Pancreas (tissue), 10 donors: ENCODE results near the gene TMEM255B. TPM values are rescaled to one million over a fixed set of nuclear protein-coding genes. Genes with fewer than 3 reads are reported as not detected.

Source experiments
- ATAC-seq, 4 donors: fragments of 200-7000 bp; cut with Tn5 transposase; one replicate each; pipeline versions ENCODE4 v1.8.0 to v1.9.1; 2020; ENCODE audit warnings: mild to moderate bottlenecking in 4 of 4, moderate library complexity in 4 of 4
- DNase-seq, 6 donors: peaks; one replicate each; pipeline ENCODE4 v3.0.0-alpha.2; 2020
- FAIRE-seq: peaks from 2 replicates; lab custom pipeline; 2012; peaks lifted over from hg19 to GRCh38; lab: Jason Lieb, UNC
- H3K27ac ChIP-seq, 4 donors: fragments of 200-600 bp; sonication (generic); 1 replicate in 3 of 4; 2 replicates in 1 of 4; pipeline versions ENCODE4 v1.5.0 to v1.8.0; 2020
- H3K27me3 ChIP-seq, 4 donors: fragments of 200-600 bp; one replicate each; pipeline ENCODE4 v1.8.0; 2021
- H3K36me3 ChIP-seq, 3 donors: fragments of 200-600 bp; sonication (generic) in 1 of 3; one replicate each; pipeline versions ENCODE4 v1.5.0 to v1.8.0; 2020 to 2021
- H3K4me1 ChIP-seq, 3 donors: fragments of 200-600 bp; one replicate each; pipeline ENCODE4 v1.8.0; 2021
- H3K4me3 ChIP-seq, 4 donors: fragments of 200-600 bp; sonication (generic) in 2 of 4; one replicate each; pipeline versions ENCODE4 v1.5.0 to v1.8.0; 2020 to 2021
- H3K9me3 ChIP-seq, 4 donors: fragments of 200-600 bp; one replicate each; pipeline ENCODE4 v1.8.0; 2021
- WGBS, 2 donors: extraction: QIAGEN DNeasy Blood & Tissue Kit; methylation state at CpG; one replicate each; pipeline ENCODE4 v1.1.7; 2013; 5-methylcytosine and 5-hydroxymethylcytosine counted together
- intact Hi-C, 3 donors: fragments of 100-400 bp; cut with DNase I; formaldehyde crosslinking; loops; one replicate each; pipeline versions ENCODE4 v1.11.1 to v1.14.2; 2022
- polyA plus RNA-seq, 2 donors: library from polyadenylated mRNA; stranded (reverse); fragments of 200-250 nt; gene quantifications; one replicate each; pipeline ENCODE4 v1.2.3, GENCODE V29; 2013
- total RNA-seq, 6 donors: library from RNA; stranded (reverse); fragmentation: NEBNext Ultra II Directional in 4 of 6; extraction: Animal tissue kit (Norgen Biotek cat#: 25700) in 4 of 6; gene quantifications; one replicate each; pipeline versions ENCODE4 v1.2.1 to v1.2.4, GENCODE V29; 2021 to 2023
- TF ChIP-seq, protein P1 (sequence below), 4 donors: fragments of 200-600 bp; sonication (generic) in 3 of 4; IDR thresholded peaks; one replicate each; pipeline versions ENCODE4 v1.5.0 to v1.8.0; 2021; ENCODE audit warnings: antibody characterized with exemption in 4 of 4
- donor health status: healthy with polysubstance abuse.
- donor health status: DM: no; HTN: no; CAD: no; lungs with moderate emphysema.
- donor health status: DM: no; HTN: no; CAD: no.
- donor health status: control.
- donor health status: control.
- donor health status: Bipolar disorder and iron deficiency.
- donor health status: DM: yes; HTN: yes; CAD: no.
- donor health status: DM: no; HTN: no; CAD: no.
- donor health status: DM: no; HTN: no; CAD: no.
- donor health status: DM: yes; HTN: yes; CAD: no.

The TMEM255B gene
- total and polyA plus RNA-seq, 8 donors = 1.8 to 17.9 (median 4.4) TPM

DNA sequence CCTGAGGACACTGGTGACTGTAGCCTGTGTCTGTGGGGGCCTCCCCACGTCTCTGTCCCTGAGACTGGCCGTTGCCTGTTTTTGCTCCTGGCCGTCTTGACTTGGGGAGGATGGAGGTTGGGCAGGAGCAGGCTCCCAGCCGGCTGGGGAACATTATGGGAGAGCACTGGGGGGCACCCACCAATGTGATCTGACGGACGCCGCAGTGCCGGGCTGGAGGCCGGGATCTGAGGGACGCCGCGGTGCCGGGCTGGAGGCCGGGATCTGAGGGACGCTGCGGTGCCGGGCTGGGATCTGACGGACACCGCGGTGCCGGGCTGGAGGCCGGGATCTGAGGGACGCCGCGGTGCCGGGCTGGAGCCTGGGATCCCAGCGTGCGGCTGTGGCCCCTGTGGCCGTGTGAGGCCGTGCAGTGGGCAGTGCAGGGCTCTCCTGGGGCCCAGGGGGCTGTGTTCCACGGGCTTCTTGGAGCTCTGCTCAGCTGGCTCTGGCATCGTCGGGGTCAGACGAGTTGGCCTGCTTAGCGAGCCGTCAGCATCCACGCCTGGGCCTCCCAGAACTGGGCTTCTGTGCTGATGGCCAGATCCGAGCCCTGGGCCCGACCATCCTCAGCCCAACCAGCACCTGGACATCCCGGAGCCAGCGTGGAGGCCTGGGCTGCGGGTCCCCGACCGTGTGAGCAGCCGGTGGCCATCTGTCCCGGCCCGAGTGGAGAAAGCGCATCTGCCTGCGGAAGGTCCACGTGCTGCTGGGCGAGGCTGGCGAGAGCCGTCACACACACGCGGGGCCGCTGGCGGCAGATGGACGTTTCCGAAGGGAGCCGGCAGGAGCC is 59.0 kb downstream of the TMEM255B start:
- no peak for FAIRE-seq
- Histone ChIP-seq H3K27me3 (no peaks in the 10 kb centered on the region), H3K4me3 (no peak overlapping the region), H3K27ac (peak overlapping the region in 1 of 4 donors; percentile 5), H3K36me3 (peaks cover 0 to 14% (median 3%) of the 10 kb centered on the region in 3 donors), H3K4me1 (peaks cover 0 to 5% (median 4%) of the 10 kb centered on the region in 3 donors), H3K9me3 (no peaks in the 10 kb centered on the region)
- TF ChIP-seq, protein P1, sequence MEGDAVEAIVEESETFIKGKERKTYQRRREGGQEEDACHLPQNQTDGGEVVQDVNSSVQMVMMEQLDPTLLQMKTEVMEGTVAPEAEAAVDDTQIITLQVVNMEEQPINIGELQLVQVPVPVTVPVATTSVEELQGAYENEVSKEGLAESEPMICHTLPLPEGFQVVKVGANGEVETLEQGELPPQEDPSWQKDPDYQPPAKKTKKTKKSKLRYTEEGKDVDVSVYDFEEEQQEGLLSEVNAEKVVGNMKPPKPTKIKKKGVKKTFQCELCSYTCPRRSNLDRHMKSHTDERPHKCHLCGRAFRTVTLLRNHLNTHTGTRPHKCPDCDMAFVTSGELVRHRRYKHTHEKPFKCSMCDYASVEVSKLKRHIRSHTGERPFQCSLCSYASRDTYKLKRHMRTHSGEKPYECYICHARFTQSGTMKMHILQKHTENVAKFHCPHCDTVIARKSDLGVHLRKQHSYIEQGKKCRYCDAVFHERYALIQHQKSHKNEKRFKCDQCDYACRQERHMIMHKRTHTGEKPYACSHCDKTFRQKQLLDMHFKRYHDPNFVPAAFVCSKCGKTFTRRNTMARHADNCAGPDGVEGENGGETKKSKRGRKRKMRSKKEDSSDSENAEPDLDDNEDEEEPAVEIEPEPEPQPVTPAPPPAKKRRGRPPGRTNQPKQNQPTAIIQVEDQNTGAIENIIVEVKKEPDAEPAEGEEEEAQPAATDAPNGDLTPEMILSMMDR (IDR thresholded peaks at IDR 0.05) = no peak
- intact Hi-C loops = loop anchor here in 2 of 3 donors (5.0 to 10.0 kb wide), 2 partner anchors 127 to 129 kb away; no protein-coding TSS in a partner anchor
- 78 to 81% methylated on average over 54 to 60 of the region's 60 CpGs for WGBS, 2 donors
- DNase-seq = peak in 1 of 6 donors; percentile 78
- ATAC-seq = no peak

DNA sequence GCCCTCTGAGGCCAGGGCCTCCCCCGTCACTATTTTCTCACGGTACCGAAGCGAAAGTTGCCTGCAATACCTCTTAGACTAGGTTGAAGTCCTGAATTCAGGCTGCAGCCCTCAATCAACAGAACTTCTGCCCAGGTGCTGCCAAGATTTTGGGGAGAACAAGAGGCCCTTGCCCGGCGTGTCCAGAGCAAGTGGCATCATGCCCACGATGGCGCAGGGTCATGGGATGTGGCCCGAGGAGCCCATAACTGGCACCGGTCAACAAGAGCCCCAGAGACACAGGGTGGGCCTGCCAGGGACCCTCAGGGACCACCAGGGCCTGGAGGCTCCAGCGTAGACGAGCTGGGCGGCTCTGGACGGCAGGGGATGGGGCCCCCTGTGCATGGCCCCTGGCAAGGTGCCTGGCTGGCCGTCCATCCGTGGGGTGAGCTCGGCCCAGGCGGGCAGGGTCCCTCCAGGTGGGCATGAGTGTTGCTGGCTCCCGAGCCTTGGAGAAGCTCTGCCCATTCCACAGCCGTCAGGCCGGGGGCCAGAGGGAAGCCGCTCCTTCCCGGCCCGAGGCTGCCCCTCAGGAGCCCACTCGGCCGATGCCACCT is 59.8 kb downstream of the TMEM255B start:
- FAIRE-seq = no peak
- Histone ChIP-seq H3K9me3 (no peaks in the 10 kb centered on the region), H3K4me3 (no peak overlapping the region), H3K27ac (no peak overlapping the region), H3K27me3 (no peaks in the 10 kb centered on the region), H3K36me3 (peaks cover 0 to 21% (median 6%) of the 10 kb centered on the region in 3 donors), H3K4me1 (peaks cover 0 to 4% (median 4%) of the 10 kb centered on the region in 3 donors)
- intact Hi-C loops = loop anchor here in 2 of 3 donors (5.0 to 10.0 kb wide), 2 partner anchors 126 to 129 kb away; no protein-coding TSS in a partner anchor
- WGBS, 2 donors = 73 to 86% methylated on average over 23 to 26 of the region's 26 CpGs
- no peak for ATAC-seq
- DNase-seq = peak in 1 of 6 donors; percentile 78
- TF ChIP-seq, protein P1 (IDR thresholded peaks at IDR 0.05) = no peak

DNA sequence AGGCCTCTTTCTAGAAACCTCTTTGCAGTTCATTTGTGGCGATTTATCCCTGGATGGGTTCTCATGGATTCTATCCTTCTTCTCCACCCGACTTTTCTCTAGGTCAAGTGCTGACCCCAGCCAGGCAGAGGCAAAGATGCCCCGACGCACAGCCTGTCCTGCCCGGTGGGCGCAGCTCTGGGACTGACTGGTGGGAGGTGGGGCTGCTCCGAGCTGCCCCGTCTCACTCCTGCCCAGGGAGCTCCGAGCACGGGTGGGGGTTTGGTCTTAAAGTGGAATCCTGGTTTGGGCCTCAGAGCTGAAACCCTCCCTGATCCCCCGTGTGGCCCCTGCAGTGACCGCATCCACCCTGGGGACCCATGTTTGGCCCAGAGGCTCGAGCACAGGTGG is 60.3 kb downstream of the TMEM255B start:
- peaks cover 0 to 21% (median 6%) of the 10 kb centered on the region in 3 donors for H3K36me3 ChIP-seq
- H3K9me3 ChIP-seq = no peaks in the 10 kb centered on the region
- intact Hi-C loops = loop anchor here in 2 of 3 donors (5.0 to 10.0 kb wide), 2 partner anchors 125 to 128 kb away; no protein-coding TSS in a partner anchor
- DNase-seq (no peak), FAIRE-seq (no peak), ATAC-seq (no peak)
- peaks cover 0 to 4% (median under 1%) of the 10 kb centered on the region in 3 donors for H3K4me1 ChIP-seq
- TF ChIP-seq, protein P1 (IDR thresholded peaks at IDR 0.05) = no peak
- 66 to 69% methylated on average over 11 to 13 of the region's 13 CpGs for WGBS, 2 donors
- no peak overlapping the region for H3K27ac ChIP-seq
- H3K27me3 ChIP-seq = no peaks in the 10 kb centered on the region
- H3K4me3 ChIP-seq = no peak overlapping the region

DNA sequence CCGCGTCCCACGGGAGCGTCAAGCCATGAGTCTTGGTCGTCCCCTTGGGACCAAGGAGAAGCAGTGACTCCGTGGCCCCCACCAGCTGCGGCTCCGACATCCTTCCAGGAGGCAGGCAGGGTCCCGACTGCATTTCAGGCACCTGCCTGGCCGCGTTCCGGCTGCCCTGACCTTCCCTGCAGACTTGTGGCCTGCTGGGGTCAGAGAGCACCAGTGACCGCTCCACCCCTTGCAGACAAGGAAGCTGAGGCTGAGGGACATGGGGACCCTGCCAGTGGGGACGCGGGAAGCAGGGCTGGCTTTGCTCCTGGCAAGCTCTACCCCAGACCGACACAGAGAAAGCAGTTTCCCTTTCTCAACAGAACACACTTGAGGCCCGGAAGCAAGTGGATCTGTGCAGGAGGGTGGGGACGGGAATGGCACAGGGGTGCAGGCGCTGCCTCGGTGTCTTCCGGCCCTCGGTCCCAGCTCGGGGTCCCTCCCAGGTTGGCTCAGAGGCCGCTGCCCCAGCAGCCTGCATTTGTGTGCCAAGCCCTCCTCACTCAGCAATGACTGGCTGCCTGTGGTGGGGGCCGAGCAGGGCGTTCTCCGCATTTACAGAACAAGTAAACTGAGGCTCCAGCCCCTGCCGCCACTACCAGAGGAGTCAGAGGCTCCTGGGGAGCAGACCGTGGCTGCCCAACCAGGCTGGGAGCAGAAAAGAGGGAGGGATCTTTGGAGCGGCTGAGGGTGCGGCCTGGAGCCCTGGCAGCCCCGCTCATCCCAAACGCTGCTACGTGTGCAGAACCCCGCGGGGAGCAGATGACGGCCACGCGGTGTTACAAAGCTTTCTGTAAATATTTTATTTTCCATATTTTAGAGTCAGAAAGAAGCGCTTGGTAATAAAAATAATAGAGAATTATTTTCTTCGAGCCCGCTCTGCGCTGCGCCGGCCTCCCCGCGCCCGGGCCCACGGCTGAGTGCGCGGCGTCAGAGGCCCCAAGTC is 61.0 kb downstream of the TMEM255B start:
- DNase-seq (peak in 2 of 6 donors; percentile 29 to 61), FAIRE-seq (no peak), ATAC-seq (no peak)
- H3K9me3 ChIP-seq = no peaks in the 10 kb centered on the region
- intact Hi-C loops = loop anchor here (5.0 to 10.0 kb wide), 3 partner anchors 115 to 127 kb away; no protein-coding TSS in a partner anchor
- no peak overlapping the region for H3K4me3 ChIP-seq
- H3K36me3 ChIP-seq = peaks cover 0 to 21% (median 6%) of the 10 kb centered on the region in 3 donors
- TF ChIP-seq, protein P1 (IDR thresholded peaks at IDR 0.05) = no peak
- H3K27me3 ChIP-seq = no peaks in the 10 kb centered on the region
- H3K27ac ChIP-seq = no peak overlapping the region
- WGBS, 2 donors = 80 to 81% methylated on average over 52 of the region's 52 CpGs
- peaks cover 0 to 4% (median 0%) of the 10 kb centered on the region in 3 donors for H3K4me1 ChIP-seq
